ENCODE data around the gene SCAP.
"Not testable (repeated sequence)": the region's sequence is repeated elsewhere in the genome, so short reads cannot be mapped to it uniquely, and the experiment has no call there.

Gene SCAP

GRCh38 chr3:47480267-47480666 is 4.5 kb upstream of the SCAP start:
- not testable (repeated sequence) for DNase-seq

DNA sequence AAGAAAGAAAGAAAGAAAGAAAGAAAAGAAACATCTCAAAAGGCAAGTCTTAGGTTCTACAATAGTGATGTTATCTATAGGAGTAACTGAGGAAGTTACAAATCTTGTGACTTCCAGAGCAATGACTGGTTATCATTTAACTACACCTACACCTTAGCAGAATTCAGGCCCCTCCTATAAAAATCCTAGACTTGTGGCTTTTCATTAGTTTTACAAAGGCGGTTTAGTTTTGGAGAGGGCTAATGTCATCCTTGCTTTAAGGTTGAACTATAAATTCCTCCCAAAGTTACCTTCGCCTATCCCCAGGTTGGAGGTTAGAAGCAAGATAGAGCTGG is 4.1 kb upstream of the SCAP start:
- no peak for DNase-seq

- DNase-seq = no peak
Measured at GRCh38 chr3:47478022-47478421, 2.3 kb upstream of the SCAP start.

DNA sequence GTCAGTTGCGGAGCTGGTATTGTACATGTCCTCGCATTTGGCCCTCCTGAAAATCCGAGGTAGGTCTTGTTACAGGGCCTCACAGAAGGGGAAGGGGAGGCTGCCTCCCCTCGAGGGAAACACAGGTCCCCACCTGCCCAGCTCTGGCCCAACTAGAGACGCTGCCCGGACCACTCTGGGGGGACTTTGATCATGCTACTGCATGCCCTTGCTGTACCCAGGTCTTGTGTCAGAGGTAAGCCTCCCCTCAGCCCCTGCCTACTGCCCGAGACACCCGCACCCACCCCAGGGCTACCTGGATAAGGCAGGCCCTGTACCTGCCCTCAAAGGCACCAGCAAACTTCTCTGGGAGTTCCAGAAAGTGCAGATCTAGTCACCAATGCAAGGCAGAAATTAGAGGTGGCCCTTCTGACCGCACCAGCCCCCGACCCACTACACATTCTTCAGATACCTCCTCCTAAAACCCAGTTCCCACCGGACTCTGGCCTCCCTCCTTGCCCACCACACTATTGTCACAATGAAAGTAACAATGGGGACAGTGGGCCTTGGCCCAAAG is 981 bp upstream of the SCAP start:
- DNase-seq = no peak

GRCh38 chr3:47476330-47476626 is 537 bp upstream of the SCAP start:
- no peak for DNase-seq

DNA sequence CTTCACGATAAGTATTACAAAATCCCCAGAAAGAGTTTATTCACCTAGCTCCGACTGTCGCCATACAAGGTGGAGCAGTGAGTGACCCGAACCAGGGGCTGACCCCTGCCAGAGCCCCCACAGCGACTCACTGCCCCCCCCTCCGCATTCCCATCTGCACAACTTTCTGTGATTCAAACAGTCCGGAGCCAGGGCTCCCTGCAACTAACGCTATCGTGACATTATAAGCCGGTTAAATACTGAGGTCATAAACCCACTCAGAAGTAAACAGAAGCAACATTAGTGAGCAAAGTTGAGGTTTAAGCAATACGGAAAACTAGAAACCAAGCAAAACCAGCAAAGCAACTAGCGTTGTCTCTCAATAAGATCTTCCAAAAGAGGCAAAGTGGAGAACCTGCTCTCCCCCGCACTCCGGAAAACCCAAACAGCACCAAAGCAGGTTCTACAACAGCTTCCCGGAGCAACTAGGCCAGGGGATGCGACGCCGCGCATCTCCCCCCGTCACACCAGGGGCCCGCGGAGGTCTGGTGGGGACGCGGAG is 642 bp downstream of the SCAP start:
- DNase-seq = no peak

GRCh38 chr3:47473391-47473790 is 2.4 kb downstream of the SCAP start:
- no peak for DNase-seq

DNA sequence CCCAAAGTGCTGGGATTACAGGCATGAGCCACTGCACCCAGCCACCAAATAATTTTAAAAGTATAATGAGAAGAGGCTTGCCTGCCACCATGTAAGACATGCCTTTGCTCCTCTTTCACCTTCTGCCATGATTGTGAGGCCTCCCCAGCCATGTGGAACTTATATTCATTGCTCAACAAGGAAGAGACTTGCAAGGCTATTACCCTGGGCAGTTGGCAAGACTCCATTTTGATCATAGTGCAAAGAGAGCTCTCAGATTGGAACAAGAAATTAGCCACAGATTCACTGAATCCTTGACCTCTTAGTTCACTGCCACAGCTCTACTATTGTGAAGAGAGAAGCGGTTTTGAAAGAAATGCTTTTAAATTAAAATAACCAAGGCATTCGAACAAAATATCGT is 6.1 kb downstream of the SCAP start:
- no peak for DNase-seq

DNA sequence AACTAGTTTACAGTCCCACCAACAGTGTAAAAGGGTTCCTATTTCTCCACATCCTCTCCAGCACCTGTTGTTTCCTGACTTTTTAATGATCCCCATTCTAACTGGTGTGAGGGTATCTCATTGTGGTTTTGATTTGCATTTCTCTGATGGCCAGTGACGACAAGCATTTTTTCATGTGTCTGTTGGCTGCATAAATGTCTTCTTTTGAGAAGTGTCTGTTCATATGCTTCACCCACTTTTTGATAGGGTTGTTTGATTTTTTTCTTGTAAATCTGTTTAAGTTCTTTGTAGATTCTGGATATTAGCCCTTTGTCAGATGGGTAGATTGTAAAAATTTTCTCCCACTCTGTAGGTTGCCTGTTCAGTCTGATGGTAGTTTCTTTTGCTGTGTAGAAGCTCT is 7.4 kb downstream of the SCAP start:
- not testable (repeated sequence) for DNase-seq

- no peak for DNase-seq
Measured at GRCh38 chr3:47464588-47464987, 11.2 kb downstream of the SCAP start.

DNA sequence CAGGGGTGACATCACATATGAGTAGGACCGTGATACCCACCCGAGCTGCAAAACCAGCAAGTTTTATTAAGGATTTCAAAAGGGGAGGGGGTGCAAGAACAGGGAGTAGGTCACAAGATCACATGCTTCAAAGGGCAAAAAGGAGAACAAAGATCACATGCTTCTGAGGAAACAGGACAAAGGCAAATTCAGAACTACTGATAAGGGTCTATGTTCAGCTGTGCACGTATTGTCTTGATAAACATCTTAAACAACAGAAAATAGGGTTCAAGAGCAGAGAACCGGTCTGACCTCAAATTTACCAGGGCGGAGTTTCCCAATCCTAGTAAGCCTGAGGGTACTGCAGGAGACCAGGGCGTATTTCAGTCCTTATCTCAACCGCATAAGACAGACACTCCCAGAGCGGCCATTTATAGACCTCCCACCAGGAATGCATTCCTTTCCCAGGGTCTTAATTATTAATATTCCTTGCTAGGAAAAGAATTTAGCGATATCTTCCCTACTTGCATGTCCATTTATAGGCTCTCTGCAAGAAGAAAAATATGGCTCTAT is 16.1 kb downstream of the SCAP start:
- not testable (repeated sequence) for DNase-seq

DNA sequence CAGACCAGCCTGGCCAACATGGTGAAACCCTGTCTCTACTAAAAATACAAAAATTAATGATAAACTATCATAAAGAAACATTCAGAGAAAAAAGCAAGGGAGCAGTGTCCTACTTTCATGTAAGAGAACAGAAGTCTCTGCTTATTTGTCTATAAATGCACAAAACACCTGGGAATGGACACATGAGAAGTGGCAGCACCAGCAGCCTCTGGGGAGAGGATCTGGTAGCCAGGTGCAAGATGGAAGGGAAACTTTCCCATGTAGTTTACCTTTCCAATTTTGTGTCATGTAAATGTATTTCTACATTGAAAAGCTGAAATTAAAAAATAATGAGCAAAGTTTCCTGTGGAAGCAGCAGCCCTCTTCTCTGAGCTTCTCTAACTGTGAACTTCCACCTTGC is 18.8 kb downstream of the SCAP start:
- no peak for DNase-seq

GRCh38 chr3:47455806-47456452 is 19.8 kb downstream of the SCAP start:
- no peak for DNase-seq

DNA sequence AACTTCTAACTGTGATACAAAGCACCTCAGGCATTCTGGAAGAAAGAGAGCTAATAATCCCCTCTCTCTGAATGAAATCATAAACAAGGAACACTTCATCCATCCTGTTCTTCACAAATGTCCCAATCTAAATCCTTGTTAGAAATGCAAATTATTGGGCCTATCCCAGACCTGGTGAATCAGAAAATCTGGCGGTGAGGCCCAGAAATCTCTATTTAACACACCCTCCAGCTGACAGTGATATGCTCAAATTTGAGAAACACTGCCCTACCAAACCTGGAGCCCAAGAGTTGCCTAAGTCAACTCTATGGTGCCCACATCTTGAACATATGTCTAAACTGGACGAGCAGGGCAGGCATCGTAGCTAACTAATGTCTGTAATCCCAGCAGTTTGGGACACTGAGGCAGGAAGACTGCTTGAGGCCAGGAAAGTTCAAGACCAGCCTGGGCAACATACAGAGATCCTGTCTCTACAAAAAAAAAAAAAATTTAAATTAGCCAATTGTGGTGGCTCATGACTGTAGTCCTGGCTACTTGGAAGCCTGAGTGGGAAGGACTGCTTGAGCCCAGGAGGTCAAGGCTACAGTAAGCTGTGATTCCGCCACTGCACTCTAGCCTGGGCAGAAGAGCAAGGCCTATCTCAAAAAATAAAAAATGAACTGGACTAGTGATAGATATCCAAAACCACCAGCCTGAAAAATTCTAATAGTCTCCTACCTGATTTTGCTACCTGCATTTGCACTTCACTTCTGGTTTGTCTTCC is 23.1 kb downstream of the SCAP start:
- no peak for DNase-seq

DNA sequence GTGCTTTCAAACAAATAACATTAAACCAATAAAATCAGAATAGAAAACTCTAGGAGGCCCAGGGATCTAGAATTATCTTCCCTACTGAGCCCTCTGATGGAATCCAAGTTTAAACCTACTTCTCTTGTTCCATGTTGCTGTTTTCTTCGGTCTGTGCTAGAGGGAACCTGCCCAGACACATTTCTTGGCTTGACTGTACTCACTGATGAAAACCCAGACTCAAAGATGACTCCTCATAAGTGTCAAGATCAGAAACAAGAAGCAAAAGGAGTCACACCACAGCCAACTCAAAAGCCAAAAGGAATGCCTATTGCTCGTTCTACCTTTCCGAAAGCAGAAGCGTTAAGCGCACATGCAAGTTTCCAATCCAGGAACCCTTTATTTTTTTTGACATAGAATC is 31.6 kb downstream of the SCAP start:
- DNase-seq = no peak

DNA sequence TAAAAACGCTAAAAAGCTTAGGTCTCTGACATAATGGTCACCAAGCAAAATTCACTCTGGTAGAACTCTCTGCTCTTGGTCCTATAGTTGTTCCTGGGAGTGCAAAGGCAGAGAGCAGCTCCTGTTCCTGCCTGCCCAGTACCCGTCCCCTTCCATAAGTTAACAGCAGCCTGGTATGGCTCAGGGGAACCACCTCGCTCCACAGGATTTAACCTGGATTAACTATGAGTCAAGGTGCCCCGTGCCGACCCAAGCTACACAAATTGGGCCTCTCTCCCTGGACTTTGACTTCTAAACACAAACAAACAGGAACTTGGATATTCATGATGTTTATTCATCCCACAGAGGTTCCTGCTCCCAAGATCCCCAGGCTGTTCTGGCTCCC is 32.1 kb downstream of the SCAP start:
- no peak for DNase-seq

GRCh38 chr3:47441796-47442551 is 33.8 kb downstream of the SCAP start:
- DNase-seq = no peak

- DNase-seq = no peak
Measured at GRCh38 chr3:47440131-47440530, 35.6 kb downstream of the SCAP start.

DNA sequence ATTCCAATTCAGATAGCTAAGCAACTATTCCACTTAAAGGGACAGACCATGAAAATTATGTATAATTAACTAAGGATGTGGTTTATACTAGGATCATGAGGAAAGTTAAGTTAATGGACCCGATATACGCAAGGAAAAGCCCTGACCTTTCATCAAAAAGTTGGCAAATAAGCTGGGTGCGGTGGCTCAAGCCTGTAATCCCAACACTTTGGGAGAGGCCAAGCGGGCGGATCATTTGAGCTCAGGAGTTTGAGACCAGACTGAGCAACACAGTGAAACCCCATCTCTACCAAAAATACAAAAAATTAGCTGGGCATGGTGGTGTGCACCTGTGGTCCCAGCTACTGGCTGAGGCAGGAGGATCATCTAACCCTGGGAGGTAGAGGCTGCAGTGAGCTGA is 39.6 kb downstream of the SCAP start:
- no peak for DNase-seq

DNA sequence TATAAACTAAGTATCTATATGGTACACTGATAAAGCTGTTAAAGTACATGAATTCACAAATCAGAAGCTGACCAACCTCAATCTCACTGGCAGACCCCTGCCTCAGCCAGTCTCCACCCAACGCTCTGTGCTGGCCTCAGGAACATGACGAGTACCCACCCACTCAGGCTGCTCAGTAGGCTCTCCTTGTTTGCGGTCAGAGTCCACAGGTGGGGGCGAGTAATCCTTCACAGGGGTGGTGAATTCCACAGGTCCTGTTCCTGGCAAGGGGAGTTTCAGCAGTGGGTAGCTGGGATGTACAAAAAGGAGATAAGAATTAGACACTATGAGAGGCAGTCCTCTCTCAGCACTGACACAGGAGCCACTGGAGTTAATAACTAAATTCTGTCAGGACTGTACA is 40.9 kb downstream of the SCAP start:
- no peak for DNase-seq

DNA sequence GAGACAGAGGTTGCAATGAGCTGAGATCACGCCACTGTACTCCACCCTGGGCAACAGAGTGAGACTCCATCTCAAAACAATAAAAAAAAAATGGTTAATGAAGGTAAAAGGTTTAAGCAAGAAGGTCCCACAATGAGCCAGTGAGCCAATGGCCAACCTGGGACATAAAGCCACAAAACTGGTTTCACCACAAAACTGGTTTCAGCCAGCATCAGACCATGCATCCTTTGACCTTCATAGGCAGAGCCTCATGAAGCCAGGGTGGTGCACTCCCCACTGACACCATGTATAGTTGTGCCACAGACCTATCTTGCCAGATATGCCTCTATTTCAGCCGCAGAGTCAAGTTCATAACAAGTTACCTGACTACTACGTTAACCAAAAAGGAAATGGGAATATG is 41.9 kb downstream of the SCAP start:
- DNase-seq = no peak

DNA sequence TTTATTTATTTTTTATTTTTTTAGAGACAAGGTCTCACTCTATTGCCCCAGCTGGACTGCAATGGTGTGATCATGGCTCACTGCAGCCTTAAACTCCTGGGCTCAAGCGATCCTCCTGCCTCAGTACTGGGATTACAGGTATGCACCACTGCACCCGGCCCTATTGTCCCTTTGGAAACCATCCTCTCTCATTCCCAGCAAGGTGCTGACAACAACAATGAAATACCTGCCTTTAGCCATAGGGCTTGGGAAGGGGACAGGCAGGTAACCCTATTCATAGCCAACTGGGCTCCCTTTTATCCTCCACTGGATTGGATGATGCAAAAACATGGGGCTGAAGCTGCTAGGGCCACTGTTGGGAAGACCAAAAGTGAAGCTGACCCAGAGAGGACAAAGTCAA is 43.1 kb downstream of the SCAP start:
- no peak for DNase-seq

DNA sequence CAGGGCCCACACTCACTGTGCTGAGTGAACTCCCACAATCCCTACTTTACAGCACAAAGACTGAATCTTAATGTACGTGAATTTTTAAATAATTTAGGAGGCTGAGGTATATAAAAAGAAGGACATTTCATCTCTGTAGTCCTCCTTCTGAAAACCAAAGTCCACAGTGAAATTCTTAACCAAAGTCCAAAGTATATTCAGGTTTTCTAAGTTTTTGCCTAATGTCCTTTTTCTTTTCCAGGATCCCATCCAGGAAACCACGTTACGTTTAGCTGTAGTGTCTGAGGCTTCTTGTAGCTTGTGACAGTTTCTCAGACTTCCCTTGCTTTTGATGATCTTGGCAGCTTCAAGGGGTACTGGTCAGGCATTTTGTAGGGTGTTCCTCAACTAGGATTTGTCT is 44.5 kb downstream of the SCAP start:
- no peak for DNase-seq

Measured in T-helper 1 cell (primary cell).